ENCODE results near the gene PHF13. TPM values are rescaled to one million over a fixed set of nuclear protein-coding genes. Genes with fewer than 3 reads are reported as not detected.

The PHF13 gene
- total and polyA plus RNA-seq, 8 donors, result 4.0 to 8.3 (median 4.8) TPM

- WGBS, 2 donors, result 27 to 50% methylated on average over 1 of the region's 1 CpG
- intact Hi-C loops (cut with DNase I), result no loop called here
- TF ChIP-seq, protein P1, sequence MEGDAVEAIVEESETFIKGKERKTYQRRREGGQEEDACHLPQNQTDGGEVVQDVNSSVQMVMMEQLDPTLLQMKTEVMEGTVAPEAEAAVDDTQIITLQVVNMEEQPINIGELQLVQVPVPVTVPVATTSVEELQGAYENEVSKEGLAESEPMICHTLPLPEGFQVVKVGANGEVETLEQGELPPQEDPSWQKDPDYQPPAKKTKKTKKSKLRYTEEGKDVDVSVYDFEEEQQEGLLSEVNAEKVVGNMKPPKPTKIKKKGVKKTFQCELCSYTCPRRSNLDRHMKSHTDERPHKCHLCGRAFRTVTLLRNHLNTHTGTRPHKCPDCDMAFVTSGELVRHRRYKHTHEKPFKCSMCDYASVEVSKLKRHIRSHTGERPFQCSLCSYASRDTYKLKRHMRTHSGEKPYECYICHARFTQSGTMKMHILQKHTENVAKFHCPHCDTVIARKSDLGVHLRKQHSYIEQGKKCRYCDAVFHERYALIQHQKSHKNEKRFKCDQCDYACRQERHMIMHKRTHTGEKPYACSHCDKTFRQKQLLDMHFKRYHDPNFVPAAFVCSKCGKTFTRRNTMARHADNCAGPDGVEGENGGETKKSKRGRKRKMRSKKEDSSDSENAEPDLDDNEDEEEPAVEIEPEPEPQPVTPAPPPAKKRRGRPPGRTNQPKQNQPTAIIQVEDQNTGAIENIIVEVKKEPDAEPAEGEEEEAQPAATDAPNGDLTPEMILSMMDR (IDR thresholded peaks at IDR 0.05), result no peak
- Histone ChIP-seq H3K9me3 (no peaks in the 10 kb centered on the region), H3K36me3 (no peaks in the 10 kb centered on the region), H3K4me1 (peaks cover 19 to 22% (median 21%) of the 10 kb centered on the region in 3 donors), H3K27me3 (no peaks in the 10 kb centered on the region), H3K27ac (peak overlapping the region in 2 of 4 donors; percentile 4 to 89), H3K4me3 (no peak overlapping the region)
- DNase-seq, result peak in 3 of 6 donors; percentile 38 to 51 (median 50)
- FAIRE-seq, result no peak
- peak in 2 of 4 donors; percentile 8 to 11 for ATAC-seq
Observed at GRCh38 chr1:6582370-6582769, 31.2 kb upstream of the PHF13 start.

- no peak for FAIRE-seq
- TF ChIP-seq, protein P1 (IDR thresholded peaks at IDR 0.05), result no peak
- Histone ChIP-seq H3K9me3 (no peaks in the 10 kb centered on the region), H3K4me1 (peaks cover 18 to 28% (median 23%) of the 10 kb centered on the region in 3 donors), H3K27me3 (no peaks in the 10 kb centered on the region), H3K27ac (no peak overlapping the region), H3K4me3 (no peak overlapping the region), H3K36me3 (peaks cover 0 to 15% (median 8%) of the 10 kb centered on the region in 3 donors)
- ATAC-seq, result no peak
- intact Hi-C loops (cut with DNase I), result no loop called here
- DNase-seq, result no peak
- 70 to 79% methylated on average over 21 of the region's 21 CpGs for WGBS, 2 donors
Observed at GRCh38 chr1:6584126-6585080, 29.1 kb upstream of the PHF13 start.

DNA sequence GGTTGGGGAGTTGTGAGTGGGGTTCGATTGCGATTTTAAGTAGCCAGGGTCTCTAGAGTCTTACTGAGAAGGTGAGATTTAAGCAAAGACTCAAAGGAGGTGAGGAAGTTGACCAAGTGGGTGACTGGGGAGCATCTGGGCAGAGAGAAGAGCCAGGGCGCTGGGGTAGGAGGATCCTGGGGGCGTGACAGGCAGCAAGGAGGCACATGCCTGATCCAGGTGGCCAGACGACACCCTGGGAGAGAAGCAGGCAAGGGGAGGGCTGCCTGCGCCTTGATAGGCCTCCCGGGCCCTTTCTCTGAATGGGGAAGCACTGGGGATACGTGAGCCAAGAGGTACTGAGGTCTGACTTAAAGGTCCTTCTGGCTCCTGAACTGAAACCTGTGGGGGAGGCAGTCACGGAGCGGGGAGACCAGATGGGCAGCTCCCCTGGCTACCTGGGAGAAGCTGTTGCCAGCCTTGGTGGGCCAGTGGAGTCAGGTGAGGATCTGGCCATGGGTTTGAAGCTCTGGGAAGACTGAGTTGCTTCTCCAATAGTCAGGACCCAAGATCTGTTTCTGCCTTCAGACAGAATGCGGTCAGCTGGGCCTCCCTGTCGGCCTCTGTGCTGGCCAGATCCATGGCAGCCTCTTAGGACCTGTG lies 28.3 kb upstream of the PHF13 start:
- no peak overlapping the region for H3K4me3 ChIP-seq
- H3K4me1 ChIP-seq, result peaks cover 17 to 28% (median 23%) of the 10 kb centered on the region in 3 donors
- TF ChIP-seq, protein P1 (IDR thresholded peaks at IDR 0.05), result no peak
- intact Hi-C loops (cut with DNase I), result no loop called here
- 82 to 86% methylated on average over 12 of the region's 12 CpGs for WGBS, 2 donors
- H3K9me3 ChIP-seq, result no peaks in the 10 kb centered on the region
- FAIRE-seq (no peak), DNase-seq (no peak), ATAC-seq (no peak)
- H3K36me3 ChIP-seq, result peaks cover 0 to 19% (median 13%) of the 10 kb centered on the region in 3 donors
- no peaks in the 10 kb centered on the region for H3K27me3 ChIP-seq
- H3K27ac ChIP-seq, result no peak overlapping the region

GRCh38 chr1:6585841-6586240 lies 27.7 kb upstream of the PHF13 start:
- TF ChIP-seq, protein P1 (IDR thresholded peaks at IDR 0.05), result no peak
- WGBS, 2 donors, result 84 to 91% methylated on average over 7 of the region's 7 CpGs
- no peak overlapping the region for H3K27ac ChIP-seq
- intact Hi-C loops (cut with DNase I), result no loop called here
- ATAC-seq (no peak), FAIRE-seq (no peak), DNase-seq (no peak)
- no peaks in the 10 kb centered on the region for H3K9me3 ChIP-seq
- H3K27me3 ChIP-seq, result no peaks in the 10 kb centered on the region
- H3K4me1 ChIP-seq, result peaks cover 15 to 28% (median 23%) of the 10 kb centered on the region in 3 donors
- H3K36me3 ChIP-seq, result peaks cover 0 to 19% (median 14%) of the 10 kb centered on the region in 3 donors
- no peak overlapping the region for H3K4me3 ChIP-seq
